Body of pancreas (tissue), 4 donors: ENCODE results near the gene HRH1.

ENCODE experiments used
- POLR2A ChIP-seq, 3 donors: fragments of 450-650 bp; IDR thresholded peaks; one replicate each; pipeline ENCODE4 v1.6.1; 2016; ENCODE audit warnings: antibody characterized with exemption in 3 of 3, mild to moderate bottlenecking in 2 of 3
- TF ChIP-seq, protein P1 (sequence below), 7 experiments: fragments of 450-650 bp in 4 of 7; fragments of 200-600 bp in 3 of 7; sonication (generic) in 3 of 7; IDR thresholded peaks; one replicate each; pipeline ENCODE4 v1.5.1; 2016 to 2019; ENCODE audit warnings: antibody characterized with exemption in 7 of 7

DNA sequence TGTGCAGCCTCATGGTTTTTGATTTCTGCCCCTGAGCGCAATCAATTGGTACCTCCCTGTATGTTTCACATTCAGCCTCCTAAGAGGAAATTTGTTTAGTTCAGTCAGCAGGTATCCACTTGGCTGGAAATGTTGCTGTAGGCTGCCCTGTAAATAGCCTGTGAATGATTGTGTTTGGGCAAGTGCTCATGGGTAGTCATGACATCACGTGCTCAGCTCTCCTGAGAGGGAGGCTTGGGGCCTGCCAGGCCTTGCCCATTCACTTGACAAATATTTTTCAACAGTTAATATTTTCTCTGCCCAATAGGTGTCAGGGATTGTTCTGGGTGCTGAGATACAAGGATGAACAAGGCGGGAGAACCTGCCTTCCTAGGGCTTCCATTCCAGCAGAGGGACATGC, 13.3 kb downstream of the HRH1 start:
- no peak for TF ChIP-seq POLR2A (IDR thresholded peaks at IDR 0.05)
- TF ChIP-seq, protein P1, sequence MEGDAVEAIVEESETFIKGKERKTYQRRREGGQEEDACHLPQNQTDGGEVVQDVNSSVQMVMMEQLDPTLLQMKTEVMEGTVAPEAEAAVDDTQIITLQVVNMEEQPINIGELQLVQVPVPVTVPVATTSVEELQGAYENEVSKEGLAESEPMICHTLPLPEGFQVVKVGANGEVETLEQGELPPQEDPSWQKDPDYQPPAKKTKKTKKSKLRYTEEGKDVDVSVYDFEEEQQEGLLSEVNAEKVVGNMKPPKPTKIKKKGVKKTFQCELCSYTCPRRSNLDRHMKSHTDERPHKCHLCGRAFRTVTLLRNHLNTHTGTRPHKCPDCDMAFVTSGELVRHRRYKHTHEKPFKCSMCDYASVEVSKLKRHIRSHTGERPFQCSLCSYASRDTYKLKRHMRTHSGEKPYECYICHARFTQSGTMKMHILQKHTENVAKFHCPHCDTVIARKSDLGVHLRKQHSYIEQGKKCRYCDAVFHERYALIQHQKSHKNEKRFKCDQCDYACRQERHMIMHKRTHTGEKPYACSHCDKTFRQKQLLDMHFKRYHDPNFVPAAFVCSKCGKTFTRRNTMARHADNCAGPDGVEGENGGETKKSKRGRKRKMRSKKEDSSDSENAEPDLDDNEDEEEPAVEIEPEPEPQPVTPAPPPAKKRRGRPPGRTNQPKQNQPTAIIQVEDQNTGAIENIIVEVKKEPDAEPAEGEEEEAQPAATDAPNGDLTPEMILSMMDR (IDR thresholded peaks at IDR 0.05) = no peak
